ENCODE data around the gene DEFB121.
"Not testable (repeated sequence)": the region's sequence is repeated elsewhere in the genome, so short reads cannot be mapped to it uniquely, and the experiment has no call there.

The DEFB121 gene

DNA sequence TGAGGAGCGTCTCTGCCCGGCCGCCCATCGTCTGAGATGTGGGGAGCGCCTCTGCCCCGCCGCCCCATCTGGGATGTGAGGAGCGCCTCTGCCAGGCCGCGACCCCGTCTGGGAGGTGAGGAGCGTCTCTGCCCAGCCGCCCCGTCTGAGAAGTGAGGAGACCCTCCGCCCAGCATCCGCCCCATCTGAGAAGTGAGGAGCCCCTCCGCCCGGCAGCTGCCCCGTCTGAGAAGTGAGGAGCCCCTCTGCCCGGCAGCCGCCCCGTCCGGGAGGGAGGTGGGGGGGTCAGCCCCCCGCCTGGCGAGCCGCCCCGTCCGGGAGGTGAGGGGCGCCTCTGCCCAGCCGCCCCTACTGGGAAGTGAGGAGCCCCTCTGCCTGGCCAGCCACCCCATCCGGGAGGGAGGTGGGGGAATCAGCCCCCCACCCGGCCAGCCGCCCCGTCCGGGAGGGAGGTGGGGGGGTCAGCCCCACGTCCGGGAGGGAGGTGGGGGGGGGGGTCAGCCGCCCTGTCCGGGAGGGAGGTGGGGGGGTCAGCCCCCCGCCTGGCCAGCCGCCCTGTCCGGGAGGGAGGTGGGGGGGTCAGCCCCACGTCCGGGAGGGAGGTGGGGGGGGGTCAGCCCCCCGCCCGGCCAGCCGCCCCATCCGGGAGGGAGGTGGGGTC is 21.0 kb upstream of the DEFB121 start:
- H3K9ac ChIP-seq (ENCODE audit: low read depth, low read length, poor library complexity); H2BK15ac ChIP-seq (ENCODE audit: low read length); H3K14ac ChIP-seq (ENCODE audit: low read length); H3K4me1 ChIP-seq (ENCODE audit: control insufficient read depth in 2 of 2, insufficient read depth in 1 of 2, low read depth in 1 of 2, low read length in 2 of 2); H3K4ac ChIP-seq (ENCODE audit: low read length); H3K79me1 ChIP-seq (ENCODE audit: low read depth, low read length); H2BK5ac ChIP-seq (ENCODE audit: low read length); H4K8ac ChIP-seq (ENCODE audit: low read depth, low read length); H3K23ac ChIP-seq (ENCODE audit: low read depth, low read length, poor library complexity); H3K4me2 ChIP-seq (ENCODE audit: insufficient read depth, low read length, poor library complexity, severe bottlenecking); H2BK12ac ChIP-seq (ENCODE audit: low read length); H3K27me3 ChIP-seq (ENCODE audit: control insufficient read depth in 3 of 3, insufficient read depth in 3 of 3, low read depth in 1 of 3, low read length in 3 of 3); H2BK120ac ChIP-seq (ENCODE audit: low read depth, low read length); H3K36me3 ChIP-seq (replicated peaks in 1 of 2; ENCODE audit: control insufficient read depth in 2 of 2, insufficient read depth in 2 of 2, low read length in 2 of 2); DNase-seq (ENCODE audit: low spot score); H4K91ac ChIP-seq (ENCODE audit: low read depth, low read length, poor library complexity); H3K18ac ChIP-seq (ENCODE audit: low read length); H2AFZ ChIP-seq (ENCODE audit: low read length); H3K27ac ChIP-seq (replicated peaks; ENCODE audit: low read length); H2AK5ac ChIP-seq (ENCODE audit: low read depth, low read length); H3K4me3 ChIP-seq (ENCODE audit: low read length in 2 of 2): not testable (repeated sequence)
- no CpG with 5 or more reads among the region's 48 CpGs for WGBS, 2 donors (ENCODE audit: extremely low coverage in 2 of 2, insufficient read length in 2 of 2, insufficient replicate concordance in 1 of 2)
- H3K9me3 ChIP-seq (replicated peaks in 1 of 2; ENCODE audit: control insufficient read depth in 2 of 2, insufficient read depth in 1 of 2, low read depth in 1 of 2, low read length in 2 of 2): peaks cover 0 to 13% of the 10 kb centered on the region in 2 donors

DNA sequence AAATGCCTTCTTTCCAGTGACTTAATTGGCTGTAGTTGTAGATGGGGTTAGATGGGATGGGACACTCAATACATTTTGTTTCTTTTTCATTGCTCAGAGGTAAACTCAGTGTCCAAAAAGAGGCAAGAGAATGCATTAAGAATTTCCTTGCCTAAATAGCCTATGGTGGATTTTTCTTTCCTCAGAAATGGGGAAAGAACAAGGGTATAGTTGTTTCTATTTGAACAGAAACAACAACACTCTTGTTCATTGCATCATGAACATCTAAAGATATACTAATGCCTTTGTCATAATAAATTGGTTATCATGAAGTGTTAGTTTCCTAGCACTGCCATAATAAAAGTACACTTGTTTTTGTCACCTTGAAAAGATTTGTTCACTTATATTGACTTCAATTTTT is 19.8 kb upstream of the DEFB121 start:
- Histone ChIP-seq H3K4me1 (ENCODE audit: control insufficient read depth in 2 of 2, insufficient read depth in 1 of 2, low read depth in 1 of 2, low read length in 2 of 2) (no peaks in the 10 kb centered on the region), H3K4me3 (ENCODE audit: low read length in 2 of 2) (no peak overlapping the region), H3K14ac (ENCODE audit: low read length) (no peak overlapping the region), H3K79me1 (ENCODE audit: low read depth, low read length) (no peaks in the 10 kb centered on the region), H3K9ac (ENCODE audit: low read depth, low read length, poor library complexity) (no peak overlapping the region), H3K27me3 (ENCODE audit: control insufficient read depth in 3 of 3, insufficient read depth in 3 of 3, low read depth in 1 of 3, low read length in 3 of 3) (peaks cover 0 to 8% (median 0%) of the 10 kb centered on the region in 3 experiments), H3K9me3 (replicated peaks in 1 of 2; ENCODE audit: control insufficient read depth in 2 of 2, insufficient read depth in 1 of 2, low read depth in 1 of 2, low read length in 2 of 2) (peaks cover 0 to 13% of the 10 kb centered on the region in 2 donors), H4K8ac (ENCODE audit: low read depth, low read length) (no peak overlapping the region), H2BK12ac (ENCODE audit: low read length) (no peak overlapping the region), H3K36me3 (replicated peaks in 1 of 2; ENCODE audit: control insufficient read depth in 2 of 2, insufficient read depth in 2 of 2, low read length in 2 of 2) (no peaks in the 10 kb centered on the region), H2BK120ac (ENCODE audit: low read depth, low read length) (no peak overlapping the region), H2AK5ac (ENCODE audit: low read depth, low read length) (no peak overlapping the region), H3K4me2 (ENCODE audit: insufficient read depth, low read length, poor library complexity, severe bottlenecking) (no peak overlapping the region), H2BK15ac (ENCODE audit: low read length) (no peak overlapping the region), H2AFZ (ENCODE audit: low read length) (no peak overlapping the region), H3K27ac (replicated peaks; ENCODE audit: low read length) (no peak overlapping the region), H2BK5ac (ENCODE audit: low read length) (no peak overlapping the region), H3K4ac (ENCODE audit: low read length) (no peak overlapping the region), H3K18ac (ENCODE audit: low read length) (no peak overlapping the region), H4K91ac (ENCODE audit: low read depth, low read length, poor library complexity) (no peak overlapping the region), H3K23ac (ENCODE audit: low read depth, low read length, poor library complexity) (no peak overlapping the region)
- DNase-seq (ENCODE audit: low spot score): no peak

DNA sequence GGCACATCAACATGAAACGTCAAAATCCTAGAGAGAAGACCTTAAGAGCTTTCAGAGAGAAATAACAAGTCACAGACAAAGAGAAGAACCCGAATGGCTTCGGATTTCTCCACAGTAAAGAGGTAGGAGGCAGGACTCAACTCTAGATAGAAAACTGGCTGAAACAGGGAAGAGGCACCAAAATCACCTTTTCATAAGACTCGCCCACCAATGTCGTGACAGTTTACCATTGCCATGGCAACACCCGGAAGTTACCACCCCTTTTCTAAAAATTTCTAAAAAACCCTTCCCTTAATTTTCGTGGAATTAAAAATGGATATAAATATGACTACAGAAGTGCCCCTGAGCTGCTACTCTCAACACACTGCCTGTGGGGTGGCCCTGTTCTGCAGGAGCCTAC is 12.3 kb upstream of the DEFB121 start:
- H3K4me3 ChIP-seq (ENCODE audit: low read length in 2 of 2): no peak overlapping the region
- peaks cover 0 to 11% of the 10 kb centered on the region in 2 donors for H3K9me3 ChIP-seq (replicated peaks in 1 of 2; ENCODE audit: control insufficient read depth in 2 of 2, insufficient read depth in 1 of 2, low read depth in 1 of 2, low read length in 2 of 2)
- no peak overlapping the region for H3K23ac ChIP-seq (ENCODE audit: low read depth, low read length, poor library complexity)

DNA sequence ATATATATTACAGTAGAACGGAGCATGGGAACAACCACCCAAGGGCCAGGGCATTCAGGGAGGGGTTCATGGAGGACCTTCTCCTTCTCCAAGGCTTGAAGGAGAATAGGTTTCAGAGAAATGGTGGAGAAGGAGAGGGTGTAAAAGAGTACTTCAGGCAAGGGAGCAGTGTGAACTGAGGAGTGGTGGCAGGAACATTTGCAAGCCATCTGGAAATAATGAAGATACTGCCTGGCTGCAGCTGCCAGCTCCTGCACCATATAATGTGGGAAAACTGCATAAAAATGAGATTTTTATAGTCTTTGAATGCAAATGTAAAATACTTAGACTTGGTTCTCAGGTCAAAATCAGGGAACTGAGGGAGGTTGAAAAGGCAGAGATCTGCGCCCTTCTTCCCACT is 9.6 kb upstream of the DEFB121 start:
- no peak overlapping the region for H2BK15ac ChIP-seq (ENCODE audit: low read length)
- no peak overlapping the region for H3K9ac ChIP-seq (ENCODE audit: low read depth, low read length, poor library complexity)
- no peak overlapping the region for H3K4ac ChIP-seq (ENCODE audit: low read length)
- no peak overlapping the region for H4K8ac ChIP-seq (ENCODE audit: low read depth, low read length)
- no peak overlapping the region for H2AK5ac ChIP-seq (ENCODE audit: low read depth, low read length)
- no CpG with 5 or more reads among the region's 2 CpGs for WGBS, 2 donors (ENCODE audit: extremely low coverage in 2 of 2, insufficient read length in 2 of 2, insufficient replicate concordance in 1 of 2)
- no peak overlapping the region for H2BK120ac ChIP-seq (ENCODE audit: low read depth, low read length)
- no peak overlapping the region for H4K91ac ChIP-seq (ENCODE audit: low read depth, low read length, poor library complexity)
- H2BK12ac ChIP-seq (ENCODE audit: low read length): no peak overlapping the region
- H3K23ac ChIP-seq (ENCODE audit: low read depth, low read length, poor library complexity): no peak overlapping the region
- H2BK5ac ChIP-seq (ENCODE audit: low read length): no peak overlapping the region
- no peak overlapping the region for H3K4me2 ChIP-seq (ENCODE audit: insufficient read depth, low read length, poor library complexity, severe bottlenecking)
- no peaks in the 10 kb centered on the region for H3K27me3 ChIP-seq (ENCODE audit: control insufficient read depth in 3 of 3, insufficient read depth in 3 of 3, low read depth in 1 of 3, low read length in 3 of 3)
- no peak overlapping the region for H3K27ac ChIP-seq (replicated peaks; ENCODE audit: low read length)
- H3K79me1 ChIP-seq (ENCODE audit: low read depth, low read length): no peaks in the 10 kb centered on the region
- H3K36me3 ChIP-seq (replicated peaks in 1 of 2; ENCODE audit: control insufficient read depth in 2 of 2, insufficient read depth in 2 of 2, low read length in 2 of 2): no peaks in the 10 kb centered on the region
- H2AFZ ChIP-seq (ENCODE audit: low read length): no peak overlapping the region
- H3K4me3 ChIP-seq (ENCODE audit: low read length in 2 of 2): no peak overlapping the region
- H3K4me1 ChIP-seq (ENCODE audit: control insufficient read depth in 2 of 2, insufficient read depth in 1 of 2, low read depth in 1 of 2, low read length in 2 of 2): no peaks in the 10 kb centered on the region
- H3K18ac ChIP-seq (ENCODE audit: low read length): no peak overlapping the region
- H3K9me3 ChIP-seq (replicated peaks in 1 of 2; ENCODE audit: control insufficient read depth in 2 of 2, insufficient read depth in 1 of 2, low read depth in 1 of 2, low read length in 2 of 2): peaks cover 0 to 12% of the 10 kb centered on the region in 2 donors
- H3K14ac ChIP-seq (ENCODE audit: low read length): no peak overlapping the region
- DNase-seq (ENCODE audit: low spot score): no peak

More for the DNA sequence above, 12.3 kb upstream of the DEFB121 start:
- H3K14ac ChIP-seq (ENCODE audit: low read length): no peak overlapping the region
- H2AFZ ChIP-seq (ENCODE audit: low read length): no peak overlapping the region
- H4K8ac ChIP-seq (ENCODE audit: low read depth, low read length): no peak overlapping the region
- H2BK5ac ChIP-seq (ENCODE audit: low read length): no peak overlapping the region
- peaks cover 0 to 7% (median 0%) of the 10 kb centered on the region in 3 experiments for H3K27me3 ChIP-seq (ENCODE audit: control insufficient read depth in 3 of 3, insufficient read depth in 3 of 3, low read depth in 1 of 3, low read length in 3 of 3)
- no peak overlapping the region for H3K18ac ChIP-seq (ENCODE audit: low read length)
- no peak overlapping the region for H4K91ac ChIP-seq (ENCODE audit: low read depth, low read length, poor library complexity)
- no peak overlapping the region for H3K4me2 ChIP-seq (ENCODE audit: insufficient read depth, low read length, poor library complexity, severe bottlenecking)
- no peak overlapping the region for H2AK5ac ChIP-seq (ENCODE audit: low read depth, low read length)
- H3K36me3 ChIP-seq (replicated peaks in 1 of 2; ENCODE audit: control insufficient read depth in 2 of 2, insufficient read depth in 2 of 2, low read length in 2 of 2): no peaks in the 10 kb centered on the region
- no peaks in the 10 kb centered on the region for H3K79me1 ChIP-seq (ENCODE audit: low read depth, low read length)
- no peak overlapping the region for H2BK12ac ChIP-seq (ENCODE audit: low read length)
- no peak overlapping the region for H3K9ac ChIP-seq (ENCODE audit: low read depth, low read length, poor library complexity)
- no peak overlapping the region for H2BK120ac ChIP-seq (ENCODE audit: low read depth, low read length)
- no peaks in the 10 kb centered on the region for H3K4me1 ChIP-seq (ENCODE audit: control insufficient read depth in 2 of 2, insufficient read depth in 1 of 2, low read depth in 1 of 2, low read length in 2 of 2)
- no peak overlapping the region for H3K4ac ChIP-seq (ENCODE audit: low read length)
- no peak overlapping the region for H3K27ac ChIP-seq (replicated peaks; ENCODE audit: low read length)
- H2BK15ac ChIP-seq (ENCODE audit: low read length): no peak overlapping the region
- no CpG with 5 or more reads among the region's 7 CpGs for WGBS, 2 donors (ENCODE audit: extremely low coverage in 2 of 2, insufficient read length in 2 of 2, insufficient replicate concordance in 1 of 2)
- DNase-seq (ENCODE audit: low spot score): no peak
